Activated CD4-positive, alpha-beta T cell treated with anti-CD3 and anti-CD28 coated beads, Interleukin-2, Interleukin-6, amounts not matched to agents 100 ng/mL and 50 ng/mL, durations not matched to agents 16 hours and 8 hours (primary cell): ENCODE results near the gene FOXP1.

Experiments
- DNase-seq: peaks from one replicate; pipeline ENCODE4 v3.0.0-alpha.2; 2020

FOXP1 gene

GRCh38 chr3:71562938-71563337, 20.6 kb downstream of the FOXP1 start:
- DNase-seq, result no peak

- DNase-seq, result no peak
Measured at GRCh38 chr3:71560665-71561064, 22.9 kb downstream of the FOXP1 start.

DNA sequence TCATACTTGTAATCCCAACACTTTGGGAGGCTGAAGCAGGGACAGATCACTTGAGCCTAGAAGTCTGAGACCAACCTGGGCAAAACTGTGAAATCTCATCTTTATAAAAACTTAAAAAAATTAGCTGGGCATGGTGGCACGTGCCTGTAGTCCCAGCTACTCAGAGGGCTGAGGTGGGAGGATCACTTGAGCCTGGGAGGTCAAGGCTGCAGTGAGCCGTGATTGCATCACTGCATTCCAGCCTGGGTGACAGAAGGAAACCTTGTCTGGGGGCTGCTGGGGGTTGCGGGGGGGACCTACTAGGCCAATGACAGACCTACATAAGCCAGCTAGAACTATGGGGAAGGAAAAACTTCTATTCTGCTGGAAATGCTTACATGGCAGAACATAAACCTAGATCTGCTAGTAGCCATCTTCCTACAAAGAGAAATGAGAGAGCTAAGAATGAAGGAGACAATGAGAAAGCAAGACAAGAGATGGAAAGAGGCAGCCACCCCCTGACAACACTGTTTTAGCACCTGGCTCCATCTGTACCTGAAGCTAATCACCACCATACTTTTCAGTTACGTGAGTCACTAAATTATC, 23.9 kb downstream of the FOXP1 start:
- no peak for DNase-seq

DNA sequence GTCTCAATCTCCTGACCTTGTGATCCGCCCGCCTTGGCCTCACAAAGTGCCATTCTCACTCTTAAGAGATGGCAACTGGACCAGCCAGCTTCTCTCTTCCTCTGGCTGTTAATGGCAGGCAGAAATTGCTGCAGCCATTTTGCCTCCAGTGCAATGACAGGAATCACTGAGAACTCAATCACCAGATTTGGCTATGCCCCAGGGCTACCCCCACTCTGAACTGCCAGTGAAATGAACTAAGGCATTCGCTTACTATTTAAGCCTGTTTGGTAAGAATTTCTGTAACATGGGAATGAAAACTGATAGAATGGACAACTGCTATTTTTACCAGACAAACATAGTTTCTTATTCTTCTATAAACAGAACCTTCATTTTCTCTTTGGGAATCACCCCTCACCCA, 24.5 kb downstream of the FOXP1 start:
- no peak for DNase-seq

- DNase-seq, result no peak
Measured at GRCh38 chr3:71554649-71555048, 28.9 kb downstream of the FOXP1 start.

DNA sequence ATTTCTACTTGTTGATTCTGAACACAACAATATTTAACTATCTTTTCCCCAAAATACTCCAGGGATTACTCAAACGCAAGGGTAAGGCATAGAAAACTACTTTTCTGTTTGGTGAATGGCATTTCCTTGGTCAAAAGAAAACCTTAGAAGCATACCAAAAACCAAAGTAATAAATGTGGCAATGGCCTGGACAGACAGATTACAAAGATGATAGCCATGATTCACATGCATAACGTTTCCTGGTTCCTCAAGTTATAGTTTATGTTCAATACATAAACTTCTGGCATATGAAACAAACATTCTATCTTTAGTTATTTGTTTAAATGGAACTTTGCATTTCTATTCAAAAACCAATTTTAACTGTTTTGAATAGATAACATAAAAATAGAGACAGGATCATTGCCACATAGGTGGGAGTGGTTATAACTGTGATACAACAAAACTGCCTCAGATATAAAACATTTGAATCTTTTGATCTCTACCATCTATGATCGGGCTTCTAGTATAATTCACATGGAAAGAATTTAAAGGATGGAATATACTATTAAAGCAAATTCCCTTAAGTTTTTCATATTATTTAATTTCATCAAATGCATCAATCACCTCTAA, 32.1 kb downstream of the FOXP1 start:
- DNase-seq, result no peak

DNA sequence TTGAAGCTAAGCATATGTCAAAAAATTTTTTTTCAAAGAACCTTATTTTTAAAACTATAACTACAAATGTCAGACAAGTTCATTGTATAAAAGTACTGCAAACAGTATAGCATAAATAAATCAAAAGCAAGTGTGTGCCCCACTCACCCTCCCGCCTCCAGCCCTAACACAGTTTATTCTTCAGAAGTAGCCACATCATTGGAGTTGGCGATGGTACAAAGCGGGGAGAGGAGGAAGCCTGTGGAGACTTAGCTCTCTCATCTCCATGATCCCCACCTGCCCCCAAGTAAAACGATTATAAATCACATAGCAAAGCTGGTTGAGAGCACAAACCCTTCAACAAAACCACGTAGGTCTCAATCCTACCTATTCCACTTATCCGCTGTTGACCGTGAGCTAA, 33.6 kb downstream of the FOXP1 start:
- no peak for DNase-seq

DNA sequence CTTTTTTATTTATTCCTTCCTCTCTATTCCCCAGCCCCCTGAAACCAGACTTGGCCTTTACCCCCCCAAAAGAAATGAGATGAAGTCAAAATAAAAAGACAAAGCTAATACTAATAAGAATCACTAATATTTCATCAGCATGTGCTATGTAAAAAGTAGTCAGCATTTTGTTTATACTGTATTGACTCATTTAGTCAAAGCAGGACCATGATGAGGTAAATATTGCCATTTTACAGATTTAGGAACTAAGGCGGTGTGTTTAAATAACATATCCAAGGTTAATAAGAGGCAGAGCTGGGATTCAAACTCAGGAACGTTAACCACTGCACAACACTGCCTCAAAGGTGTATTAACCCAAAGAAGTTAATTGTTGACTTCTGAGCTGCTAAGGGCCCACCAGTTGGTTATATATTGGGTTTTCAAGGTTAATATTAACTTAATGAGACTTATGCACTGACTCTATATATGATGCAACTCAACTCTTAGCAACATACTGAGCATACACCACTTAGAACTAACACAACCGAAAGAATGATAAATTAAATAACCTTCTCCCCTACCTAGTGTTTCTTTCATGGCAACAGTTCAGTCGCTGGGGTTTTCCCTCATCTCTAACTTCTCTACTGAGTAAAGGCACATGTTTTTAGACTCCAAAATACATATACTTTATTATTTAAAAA, 34.7 kb downstream of the FOXP1 start:
- no peak for DNase-seq

- DNase-seq, result no peak
Measured at GRCh38 chr3:71547249-71548198, 36.0 kb downstream of the FOXP1 start.

GRCh38 chr3:71546821-71547220, 36.7 kb downstream of the FOXP1 start:
- DNase-seq, result no peak

DNA sequence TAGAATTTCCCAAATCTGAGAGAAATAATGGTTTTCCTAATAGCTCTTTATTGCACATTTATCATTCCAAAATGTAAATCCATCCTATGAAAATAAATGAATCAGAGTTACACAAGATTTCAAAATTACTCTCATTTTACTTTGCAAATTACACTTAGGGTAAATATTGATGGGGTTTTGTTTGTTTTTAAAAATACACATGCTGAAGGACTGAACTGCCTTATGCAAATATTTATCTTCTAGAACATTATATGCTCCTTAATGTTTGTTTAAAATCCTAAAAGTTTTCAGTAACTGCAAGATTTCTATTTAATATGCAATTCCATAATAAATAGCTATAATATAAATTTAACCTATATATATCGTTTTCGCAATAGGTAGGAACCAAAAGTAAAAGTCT, 38.2 kb downstream of the FOXP1 start:
- no peak for DNase-seq

DNA sequence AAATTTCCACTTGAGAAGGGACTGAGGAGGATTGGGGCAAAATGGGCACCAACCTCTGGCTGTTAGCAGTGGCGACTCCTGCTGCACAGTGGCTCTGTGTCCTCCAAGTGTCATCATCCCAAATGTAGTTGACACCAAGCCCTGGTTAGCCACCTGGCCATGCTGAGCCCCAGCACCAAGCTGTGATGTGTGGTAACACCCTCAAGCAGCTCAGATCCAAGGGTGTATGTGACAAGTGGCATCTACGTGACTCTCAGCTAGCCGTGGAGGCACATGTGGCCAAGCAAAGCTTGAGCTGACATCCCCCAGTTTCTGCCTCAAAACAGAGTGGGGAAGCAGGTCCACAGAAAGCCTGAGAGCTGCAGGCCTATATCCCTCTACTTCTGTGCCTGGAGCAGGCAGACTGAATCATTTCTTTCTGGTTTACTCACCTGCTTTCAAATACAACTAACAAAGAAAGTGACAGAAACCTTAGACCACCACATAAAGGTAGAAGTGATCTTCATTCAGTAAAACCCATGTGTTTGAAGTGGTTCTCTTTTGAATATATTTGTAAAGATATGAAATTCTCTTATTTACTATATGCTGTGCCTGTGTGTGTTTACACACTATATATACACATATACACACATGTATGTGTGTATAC, 40.0 kb downstream of the FOXP1 start:
- DNase-seq, result peak; percentile 53

GRCh38 chr3:71542521-71543370, 40.8 kb downstream of the FOXP1 start:
- no peak for DNase-seq

DNA sequence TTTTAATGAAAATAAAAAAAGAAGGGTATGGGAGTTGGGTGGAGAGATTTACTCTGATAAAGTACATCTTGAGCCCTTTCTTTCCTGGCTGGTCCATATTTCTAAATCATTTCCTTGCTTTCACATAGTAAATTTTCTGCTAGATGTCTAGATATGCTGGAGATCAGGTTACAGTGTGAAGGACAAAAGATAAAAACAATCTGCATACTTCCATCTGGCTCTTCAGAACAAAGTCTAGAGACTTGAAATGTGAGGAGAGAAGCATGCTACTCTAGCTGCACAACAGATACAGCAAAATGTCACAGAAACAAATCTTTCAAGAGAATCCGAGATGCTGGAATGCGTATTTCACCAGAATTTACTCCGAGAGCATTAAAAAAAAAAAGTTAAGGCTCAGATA, 42.2 kb downstream of the FOXP1 start:
- no peak for DNase-seq

- no peak for DNase-seq
Measured at GRCh38 chr3:71537211-71537611, 46.3 kb downstream of the FOXP1 start.

DNA sequence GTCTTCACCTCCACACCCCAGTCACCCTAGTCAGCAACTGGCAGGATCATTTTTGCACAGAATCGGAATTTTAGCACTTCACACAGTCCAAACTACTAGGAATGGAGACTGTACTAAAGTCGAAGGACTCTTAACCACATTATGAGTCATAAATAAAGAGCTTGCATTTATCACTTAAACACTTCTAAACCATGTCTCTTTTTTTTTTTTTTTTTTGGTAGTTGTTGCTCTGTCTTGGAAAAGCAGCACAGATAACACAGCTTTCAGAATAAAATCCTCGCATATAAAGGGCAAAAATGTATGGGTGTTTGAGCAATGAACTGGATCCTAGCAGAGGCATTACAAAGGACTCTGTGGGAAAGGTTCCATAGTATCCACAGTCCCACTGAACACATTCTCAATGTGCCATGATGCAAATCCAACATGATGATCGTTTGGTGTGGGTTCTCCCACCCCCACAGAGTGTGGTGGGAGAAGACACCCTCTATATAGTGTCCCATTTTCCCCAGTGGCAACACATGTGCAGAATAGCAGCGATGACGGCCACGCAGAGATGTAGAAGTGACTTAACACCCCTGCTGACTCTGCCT, 47.1 kb downstream of the FOXP1 start:
- no peak for DNase-seq

DNA sequence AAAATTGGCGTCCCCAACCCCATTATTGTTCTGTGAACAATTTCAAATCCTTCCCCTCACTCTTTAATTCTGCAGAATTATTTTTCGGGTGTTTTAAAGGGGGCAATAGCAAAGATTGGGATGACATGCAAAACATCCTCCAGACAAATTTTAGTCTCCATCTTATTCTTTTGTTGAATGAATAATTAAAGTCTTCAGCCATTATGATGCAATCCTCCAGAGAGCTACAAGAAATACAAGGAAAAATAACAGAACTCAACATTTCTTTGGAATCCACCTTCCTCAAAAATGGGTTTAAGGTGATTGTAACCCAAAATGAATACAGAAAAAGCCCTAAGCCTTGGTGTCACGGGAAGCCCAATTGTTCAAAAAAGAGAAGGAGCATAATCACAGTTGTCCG, 49.9 kb downstream of the FOXP1 start:
- DNase-seq, result no peak

- no peak for DNase-seq
Measured at GRCh38 chr3:71532639-71533395, 50.7 kb downstream of the FOXP1 start.

DNA sequence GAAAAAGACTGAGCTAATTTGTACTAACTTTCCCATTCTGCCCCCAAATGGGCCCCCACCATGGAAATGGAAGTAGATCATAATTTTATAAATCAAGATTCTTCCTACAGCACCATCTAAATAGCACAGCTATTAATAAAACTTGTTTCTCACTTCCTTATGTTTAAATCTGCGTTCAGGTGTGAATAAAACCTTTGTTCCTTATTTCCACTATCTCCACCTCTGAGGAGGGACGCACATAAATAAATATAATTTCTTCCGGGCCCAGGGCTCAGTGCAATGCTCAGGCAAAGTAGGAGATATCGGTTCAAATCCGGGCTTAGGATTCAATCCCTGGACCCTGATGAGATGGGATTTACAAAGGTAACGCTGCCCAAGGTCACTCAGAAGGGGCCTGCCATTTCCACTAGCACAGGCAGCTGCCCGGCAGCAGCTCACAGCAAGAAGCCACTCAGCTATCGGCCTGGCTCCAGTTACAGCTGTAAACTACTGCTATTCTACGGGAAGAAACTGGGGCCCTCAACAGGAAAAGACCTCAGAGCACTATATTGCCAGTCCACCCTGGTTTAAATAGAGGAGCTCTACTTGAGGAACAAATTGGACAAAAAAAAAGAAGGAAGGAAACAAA, 52.5 kb downstream of the FOXP1 start:
- no peak for DNase-seq

- peak; percentile 41 for DNase-seq
Measured at GRCh38 chr3:71528816-71529215, 54.7 kb downstream of the FOXP1 start.
